Body of pancreas (tissue), 4 donors: Measurements from ENCODE around the gene ABR. TPM values are rescaled to one million over a fixed set of nuclear protein-coding genes. Genes with fewer than 3 reads are reported as not detected.

Experiments
- ATAC-seq: fragments of 150-250 bp; one replicate; pipeline ENCODE4 v1.9.1; 2016
- DNase-seq, 4 donors: peaks; one replicate each; pipeline ENCODE4 v3.0.0-alpha.2; 2019
- H3K27ac ChIP-seq, 4 donors: fragments of 200-600 bp; sonication (generic); 1 replicate in 3 of 4; 2 replicates in 1 of 4; pipeline versions ENCODE4 v1.5.1 to v1.6.1; 2016 to 2019; ENCODE audit warnings: mild to moderate bottlenecking in 1 of 4, mixed read lengths in 1 of 4, moderate library complexity in 1 of 4
- H3K27me3 ChIP-seq, 2 donors: fragments of 200-600 bp; sonication (generic); one replicate each; pipeline ENCODE4 v1.6.0; 2016; ENCODE audit warnings: mild to moderate bottlenecking in 1 of 2
- H3K36me3 ChIP-seq, 2 donors: fragments of 200-600 bp; sonication (generic); replicated peaks in 1 of 2; 2 replicates each; pipeline ENCODE4 v1.5.1; 2016; ENCODE audit warnings: low read depth in 2 of 2; ENCODE audit not compliant: insufficient read depth in 1 of 2
- H3K4me1 ChIP-seq: fragments of 200-600 bp; sonication (generic); one replicate; pipeline ENCODE4 v1.6.0; 2016
- H3K4me3 ChIP-seq, 2 donors: fragments of 200-600 bp; sonication (generic); 1 replicate in 1 of 2; 2 replicates in 1 of 2; pipeline ENCODE4 v1.5.1; 2016 to 2019
- H3K9me3 ChIP-seq, 3 donors: fragments of 200-600 bp; sonication (generic); 1 replicate in 2 of 3; 2 replicates in 1 of 3; pipeline ENCODE4 v1.5.1; 2016
- CTCF ChIP-seq, 7 experiments: fragments of 450-650 bp in 4 of 7; fragments of 200-600 bp in 3 of 7; sonication (generic) in 3 of 7; IDR thresholded peaks; one replicate each; pipeline ENCODE4 v1.5.1; 2016 to 2019; ENCODE audit warnings: antibody characterized with exemption in 7 of 7
- POLR2A ChIP-seq, 3 donors: fragments of 450-650 bp; IDR thresholded peaks; one replicate each; pipeline ENCODE4 v1.6.1; 2016; ENCODE audit warnings: antibody characterized with exemption in 3 of 3, mild to moderate bottlenecking in 2 of 3
- WGBS, 2 donors: methylation state at CpG; one replicate each; pipeline ENCODE4 v1.1.5; 2017; 5-methylcytosine and 5-hydroxymethylcytosine counted together
- intact Hi-C: fragments of 100-400 bp; cut with DNase I; formaldehyde crosslinking; loops from one replicate; pipeline ENCODE4 v1.15.1; 2023
- total RNA-seq, 2 donors: library from RNA; depleted of rRNA; stranded (reverse); fragments of >200 nt; gene quantifications; one replicate each; pipeline ENCODE4 v1.1.0, GENCODE V29; 2016

ABR gene
- total RNA-seq, 2 donors from 2014 or later: 32.4 to 46.8 TPM

GRCh38 chr17:1038459-1039122 is 141.2 kb downstream of the ABR start:
- ATAC-seq (no peak), DNase-seq (no peak)
- H3K36me3 ChIP-seq: no peaks in the 10 kb centered on the region

GRCh38 chr17:1037238-1037879 is 142.4 kb downstream of the ABR start:
- Histone ChIP-seq H3K4me1 (peaks cover 10% of the 10 kb centered on the region), H3K4me3 (no peak overlapping the region), H3K36me3 (no peaks in the 10 kb centered on the region), H3K27me3 (no peaks in the 10 kb centered on the region), H3K27ac (no peak overlapping the region), H3K9me3 (no peaks in the 10 kb centered on the region)
- 78 to 80% methylated on average over 16 to 19 of the region's 19 CpGs for WGBS, 2 donors
- TF ChIP-seq POLR2A (IDR thresholded peaks at IDR 0.05): no peak
- TF ChIP-seq CTCF (IDR thresholded peaks at IDR 0.05): no peak
- intact Hi-C loops: no loop called here
- ATAC-seq: no peak
- DNase-seq: no peak

More at GRCh38 chr17:1038459-1039122, 141.2 kb downstream of the ABR start:
- Histone ChIP-seq H3K27ac (peak overlapping the region in 2 of 4 donors; percentile 66 to 71), H3K4me1 (peaks cover 10% of the 10 kb centered on the region), H3K4me3 (no peak overlapping the region), H3K9me3 (no peaks in the 10 kb centered on the region), H3K27me3 (no peaks in the 10 kb centered on the region)
- intact Hi-C loops: no loop called here
- TF ChIP-seq POLR2A (IDR thresholded peaks at IDR 0.05): no peak
- TF ChIP-seq CTCF (IDR thresholded peaks at IDR 0.05): no peak
- WGBS, 2 donors: 77 to 87% methylated on average over 3 to 31 of the region's 31 CpGs

GRCh38 chr17:1036845-1037237 is 142.9 kb downstream of the ABR start:
- intact Hi-C loops: no loop called here

GRCh38 chr17:1036171-1036844 is 143.5 kb downstream of the ABR start:
- TF ChIP-seq POLR2A (IDR thresholded peaks at IDR 0.05): no peak
- no peak for TF ChIP-seq CTCF (IDR thresholded peaks at IDR 0.05)
- Histone ChIP-seq H3K4me1 (peaks cover 10% of the 10 kb centered on the region), H3K4me3 (no peak overlapping the region), H3K27ac (no peak overlapping the region), H3K36me3 (no peaks in the 10 kb centered on the region), H3K9me3 (no peaks in the 10 kb centered on the region), H3K27me3 (no peaks in the 10 kb centered on the region)
- ATAC-seq: no peak
- intact Hi-C loops: no loop called here
- 73 to 76% methylated on average over 19 to 24 of the region's 24 CpGs for WGBS, 2 donors
- DNase-seq: no peak

More at GRCh38 chr17:1036845-1037237, 142.9 kb downstream of the ABR start:
- Histone ChIP-seq H3K4me1 (peaks cover 10% of the 10 kb centered on the region), H3K36me3 (no peaks in the 10 kb centered on the region), H3K27ac (no peak overlapping the region), H3K27me3 (no peaks in the 10 kb centered on the region), H3K9me3 (no peaks in the 10 kb centered on the region), H3K4me3 (no peak overlapping the region)
- ATAC-seq (no peak), DNase-seq (no peak)
- no peak for TF ChIP-seq POLR2A (IDR thresholded peaks at IDR 0.05)
- TF ChIP-seq CTCF (IDR thresholded peaks at IDR 0.05): no peak
- WGBS, 2 donors: 70 to 83% methylated on average over 2 of the region's 2 CpGs
